A172 (cell line): ENCODE data around the gene DMD. TPM values are rescaled to one million over a fixed set of nuclear protein-coding genes. Genes with fewer than 3 reads are reported as not detected.
"Not testable (repeated sequence)": the region's sequence is repeated elsewhere in the genome, so short reads cannot be mapped to it uniquely, and the experiment has no call there.

Source experiments
- DNase-seq: peaks from one replicate; pipeline ENCODE4 v3.0.0-alpha.2; 2015; ENCODE audit warnings: low spot score
- total RNA-seq: library from RNA; depleted of rRNA; stranded (reverse); fragments of >200 nt; shearing (Covaris generic); gene quantifications from 2 replicates; pipeline ENCODE4 v1.2.3, GENCODE V29; 2014

The DMD gene
- total RNA-seq, 1 experiment from 2014 or later, result 17.6 TPM

DNA sequence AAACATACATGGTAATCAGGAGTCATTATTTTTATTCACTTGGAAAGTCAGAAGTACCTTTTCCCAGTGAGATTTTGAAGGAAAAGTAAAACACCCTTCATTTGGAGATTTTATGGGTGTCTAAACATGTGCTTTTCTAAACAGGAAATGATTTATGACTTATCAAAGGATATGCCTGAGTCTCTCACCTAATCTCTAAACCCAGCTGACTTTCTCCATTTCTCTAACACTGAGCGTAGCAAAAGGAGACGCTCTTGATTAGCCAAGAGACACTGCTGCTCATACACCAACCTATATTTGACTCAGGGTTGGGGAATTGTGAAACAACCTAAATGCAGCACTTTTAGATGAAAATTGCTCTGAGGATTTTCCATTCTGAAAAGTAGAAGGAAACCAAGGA is 1671.0 kb downstream of the DMD start:
- DNase-seq, result peak; percentile 7

DNA sequence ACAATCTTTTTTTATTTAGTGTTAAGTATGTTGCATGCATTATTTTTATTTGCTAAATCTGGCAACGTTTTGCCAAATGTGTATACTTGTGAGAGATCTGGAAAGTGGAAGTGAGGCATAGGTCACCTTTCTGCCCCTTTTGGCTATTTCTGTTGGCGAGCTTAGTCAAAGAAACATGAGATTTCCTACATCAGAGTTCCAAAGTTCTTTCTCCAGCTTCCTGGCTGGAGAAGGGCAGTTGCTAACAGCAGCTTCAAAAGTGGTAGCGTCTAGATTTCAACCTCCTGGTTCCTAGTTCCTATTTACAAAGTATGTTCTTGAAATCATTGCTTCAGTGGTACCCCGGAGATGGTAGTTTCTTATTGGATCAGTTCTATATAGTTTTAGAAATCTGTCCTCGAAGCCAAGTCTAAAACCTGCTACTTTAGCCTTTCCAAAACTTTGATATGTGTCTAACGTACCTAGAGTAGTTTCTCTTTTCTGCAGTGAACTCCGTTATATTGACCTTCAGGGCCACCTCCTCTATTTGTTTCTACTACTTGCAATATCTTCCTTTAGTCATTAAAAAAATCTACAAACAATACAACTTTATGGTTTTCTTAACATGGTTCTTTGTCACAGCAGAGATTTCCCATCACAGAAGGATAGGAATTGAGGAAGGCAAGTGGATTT is 1683.8 kb downstream of the DMD start:
- no peak for DNase-seq

DNA sequence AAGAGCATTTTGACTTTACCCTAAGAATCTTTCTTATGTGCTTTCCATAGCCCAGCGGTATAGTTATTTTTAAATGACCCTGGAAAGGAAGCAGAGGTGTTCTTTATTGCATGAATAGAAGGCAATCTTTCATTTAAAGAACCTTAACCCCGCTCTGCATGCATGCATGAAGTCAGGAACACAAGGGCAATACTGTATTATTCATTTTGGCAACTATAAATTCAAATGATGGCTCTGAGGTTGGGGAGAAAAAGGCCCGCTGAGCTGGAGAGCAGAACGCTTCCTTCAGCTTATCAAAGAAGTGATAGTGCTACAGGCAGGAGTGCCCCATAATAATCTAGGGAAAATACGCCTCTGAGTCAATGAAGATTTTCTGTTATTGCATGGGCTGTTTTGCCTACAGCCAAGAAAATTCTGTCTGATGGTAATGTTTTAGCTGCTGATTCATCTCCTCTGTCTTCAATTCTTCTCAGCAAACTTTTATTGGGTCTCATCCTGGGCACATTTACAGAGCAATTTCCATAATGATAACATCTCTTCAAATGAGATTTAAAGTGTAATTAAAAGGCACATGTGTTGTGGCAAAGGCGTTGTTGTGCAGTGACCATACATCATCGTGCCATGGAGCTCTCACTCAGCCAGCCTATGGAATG is 1687.3 kb downstream of the DMD start:
- DNase-seq, result no peak

DNA sequence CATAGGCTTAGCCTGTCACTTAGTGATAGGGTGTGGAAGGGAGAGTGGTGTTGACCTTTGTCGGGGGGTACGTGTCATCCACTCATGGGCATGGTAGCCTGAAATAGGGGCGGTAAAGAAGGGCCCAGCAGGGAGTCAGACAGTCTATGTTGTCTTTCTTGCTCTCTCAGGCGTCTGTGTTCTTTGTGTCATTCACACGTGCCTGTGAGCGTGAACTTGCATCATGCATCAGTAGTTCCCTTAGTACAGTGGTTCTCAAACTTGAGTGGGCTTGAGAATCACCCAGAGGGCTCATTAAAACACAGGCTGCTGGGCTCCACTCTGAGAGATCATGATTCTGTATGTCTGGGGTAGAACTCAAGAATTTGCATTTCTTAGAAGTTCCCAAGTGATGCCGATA is 1688.6 kb downstream of the DMD start:
- no peak for DNase-seq

DNA sequence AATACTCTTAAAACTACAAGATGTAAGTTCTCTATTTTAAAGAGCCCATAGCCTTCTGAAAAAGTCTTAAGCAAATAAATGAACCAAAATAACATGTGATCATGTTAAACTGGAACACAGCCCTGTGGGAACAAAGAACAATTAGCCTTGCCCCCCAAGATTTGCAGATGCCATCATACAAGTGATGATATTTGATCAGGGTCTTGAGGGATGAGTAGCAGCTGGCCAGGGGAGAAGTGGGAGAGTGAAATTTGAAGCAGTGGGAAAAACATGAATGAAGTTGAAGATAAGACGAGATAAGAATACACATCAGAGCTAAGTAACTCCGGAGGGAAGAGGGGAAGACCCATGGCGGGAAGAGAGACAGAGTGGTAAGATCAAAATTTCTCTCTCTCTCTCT is 1689.4 kb downstream of the DMD start:
- no peak for DNase-seq

DNA sequence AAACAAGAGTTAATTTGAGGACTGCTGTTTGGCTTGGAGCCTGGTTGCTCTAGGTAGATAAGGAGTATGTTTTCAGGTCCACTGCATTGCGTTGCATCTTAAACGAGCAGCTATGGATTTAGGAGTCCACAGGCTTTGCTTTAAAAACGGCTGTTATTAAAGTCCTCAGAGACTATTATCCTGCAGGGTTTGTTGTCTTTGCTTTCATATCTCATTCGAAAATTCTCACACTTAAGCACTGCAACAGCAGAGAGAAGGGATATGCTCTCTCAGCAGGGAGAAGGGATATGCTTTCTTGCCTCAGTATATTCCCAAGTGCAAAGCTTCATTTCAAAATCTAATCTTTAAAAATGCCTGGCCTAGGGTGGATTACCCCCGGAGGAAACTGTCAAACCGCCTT is 1694.8 kb downstream of the DMD start:
- DNase-seq, result no peak

GRCh38 chrX:31508338-31508737 is 1703.0 kb downstream of the DMD start:
- DNase-seq, result peak; percentile 23

DNA sequence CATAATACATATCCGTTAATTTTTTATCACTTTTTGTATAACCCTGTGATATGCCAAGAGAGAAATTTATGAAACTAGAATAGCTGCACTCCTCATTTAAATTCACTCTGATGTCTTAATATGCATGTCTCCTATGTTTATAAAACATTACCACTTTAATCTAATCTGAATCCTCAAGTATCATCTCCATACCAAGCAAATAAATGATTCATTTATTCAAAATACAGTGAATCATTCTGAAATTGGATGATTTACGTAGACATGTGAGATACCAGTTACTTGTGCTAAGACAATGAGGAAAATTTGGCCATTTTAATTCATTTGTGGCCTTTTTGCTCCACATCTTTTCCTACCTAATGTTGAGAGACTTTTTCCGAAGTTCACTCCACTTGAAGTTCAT is 1704.4 kb downstream of the DMD start:
- DNase-seq, result no peak

DNA sequence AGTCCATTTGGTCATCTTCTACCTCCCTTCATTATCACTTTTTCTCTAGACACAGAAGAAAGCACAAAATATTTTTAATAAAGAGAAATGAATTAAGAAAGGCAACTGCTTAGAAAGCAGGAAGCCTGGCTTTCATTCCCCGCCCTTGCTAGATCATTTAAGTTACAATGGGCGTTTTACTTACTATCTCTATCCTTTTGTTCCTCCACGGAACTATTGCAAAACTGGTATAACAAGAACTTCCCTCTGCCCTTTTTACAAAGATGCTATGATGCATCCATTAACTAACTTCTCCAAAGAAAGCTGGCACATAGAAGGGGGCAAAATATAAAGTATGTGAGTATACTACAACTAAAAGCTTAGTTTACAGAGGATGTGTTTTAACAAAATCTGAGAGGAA is 1705.0 kb downstream of the DMD start:
- DNase-seq, result no peak

DNA sequence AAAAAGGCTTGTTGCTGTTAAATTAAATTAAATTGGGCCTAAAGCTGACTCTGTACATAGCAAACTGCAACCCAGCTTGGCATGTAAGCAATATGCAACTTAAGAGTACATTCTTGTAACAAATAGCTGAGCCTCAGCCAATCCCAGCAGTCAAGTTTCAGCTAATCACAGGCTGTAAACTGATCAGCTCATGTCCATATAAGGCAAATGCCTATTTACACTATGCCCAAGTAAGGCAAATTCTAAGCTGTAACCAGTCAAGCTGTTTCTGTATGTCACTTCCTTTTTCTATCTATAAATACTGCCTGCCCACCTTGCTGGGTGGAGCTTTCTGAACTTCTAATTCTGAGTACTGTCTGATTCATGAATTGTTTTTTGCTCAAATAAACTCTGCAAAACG is 1710.4 kb downstream of the DMD start:
- peak; percentile 80 for DNase-seq

- DNase-seq, result peak; percentile 92
Measured at GRCh38 chrX:31499109-31499508, 1712.2 kb downstream of the DMD start.

DNA sequence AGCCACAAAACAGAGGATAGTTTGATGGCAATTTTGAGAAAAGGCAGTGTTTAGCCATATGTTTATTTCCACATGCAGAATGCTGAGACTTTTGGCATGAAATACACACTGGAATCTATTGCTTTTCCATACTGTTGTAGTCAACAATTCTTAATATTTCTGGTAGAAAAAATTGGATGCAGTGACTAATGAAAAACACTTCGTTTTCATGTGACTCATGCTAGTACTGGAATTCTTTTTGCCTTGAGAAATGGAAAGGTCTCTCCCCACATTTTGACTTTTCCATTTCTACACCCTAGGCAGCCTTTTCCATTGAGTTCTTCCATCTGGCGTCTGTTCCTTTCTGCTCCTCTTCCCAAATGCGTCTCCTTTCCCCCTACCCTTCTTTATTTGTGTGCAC is 1714.3 kb downstream of the DMD start:
- peak; percentile 28 for DNase-seq

DNA sequence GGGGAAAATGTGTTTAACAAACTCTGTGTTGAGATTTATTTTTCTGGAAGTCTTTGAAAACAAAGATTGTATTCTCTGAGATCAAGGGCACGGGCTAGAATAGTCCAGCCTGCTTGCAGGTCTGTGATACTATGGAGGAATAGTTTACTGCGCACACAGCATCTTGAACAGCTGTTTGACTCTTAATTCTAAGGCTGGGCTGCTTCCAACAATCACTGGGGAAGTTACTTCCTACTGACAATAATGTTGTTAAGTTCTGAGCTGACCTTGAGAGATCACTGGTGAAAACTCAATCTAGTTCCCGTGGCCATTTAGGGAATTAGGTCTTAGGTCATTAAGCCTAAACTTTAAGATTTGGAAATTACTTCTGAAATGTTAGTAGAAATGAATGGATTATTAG is 1723.4 kb downstream of the DMD start:
- DNase-seq, result no peak

DNA sequence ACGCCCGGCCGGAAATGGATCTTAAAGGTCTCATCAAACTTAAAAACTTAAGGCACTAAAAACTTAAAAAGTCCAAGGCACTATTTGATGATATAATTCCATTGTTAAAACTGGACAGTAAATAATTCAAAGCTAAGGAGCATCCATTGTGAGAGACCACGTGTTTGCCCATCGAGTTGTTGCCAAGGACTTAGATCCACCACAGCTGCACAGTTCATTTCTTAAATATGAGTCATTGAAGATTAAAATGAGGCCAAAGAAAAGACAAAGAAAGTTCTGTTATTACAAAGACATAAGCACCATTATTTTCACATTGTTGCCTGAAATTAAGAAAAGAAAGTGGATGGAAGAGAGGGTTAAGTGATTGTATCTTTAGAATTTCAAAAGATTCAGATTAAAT is 1728.0 kb downstream of the DMD start:
- DNase-seq, result peak; percentile 81

GRCh38 chrX:31480696-31481095 is 1730.7 kb downstream of the DMD start:
- no peak for DNase-seq

- no peak for DNase-seq
Measured at GRCh38 chrX:31471229-31471628, 1740.1 kb downstream of the DMD start.

DNA sequence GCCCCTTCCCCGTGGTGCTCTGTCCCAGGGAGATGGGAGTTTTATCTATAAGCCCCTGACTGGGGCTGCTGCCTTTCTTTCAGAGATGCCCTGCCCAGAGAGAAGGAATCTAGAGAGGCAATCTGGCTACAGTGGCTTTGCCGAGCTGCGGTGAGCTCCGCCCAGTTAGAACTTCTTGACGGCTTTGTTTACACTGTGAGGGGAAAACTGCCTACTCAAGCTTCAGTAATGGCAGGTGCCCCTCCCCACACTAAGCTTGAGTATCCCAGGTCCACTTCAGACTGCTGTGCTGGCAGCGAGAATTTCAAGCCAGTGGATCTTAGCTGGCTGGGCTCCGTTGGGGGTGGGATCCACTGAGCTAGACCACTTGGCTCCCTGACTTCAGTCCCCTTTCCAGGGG is 1740.6 kb downstream of the DMD start:
- DNase-seq, result not testable (repeated sequence)

DNA sequence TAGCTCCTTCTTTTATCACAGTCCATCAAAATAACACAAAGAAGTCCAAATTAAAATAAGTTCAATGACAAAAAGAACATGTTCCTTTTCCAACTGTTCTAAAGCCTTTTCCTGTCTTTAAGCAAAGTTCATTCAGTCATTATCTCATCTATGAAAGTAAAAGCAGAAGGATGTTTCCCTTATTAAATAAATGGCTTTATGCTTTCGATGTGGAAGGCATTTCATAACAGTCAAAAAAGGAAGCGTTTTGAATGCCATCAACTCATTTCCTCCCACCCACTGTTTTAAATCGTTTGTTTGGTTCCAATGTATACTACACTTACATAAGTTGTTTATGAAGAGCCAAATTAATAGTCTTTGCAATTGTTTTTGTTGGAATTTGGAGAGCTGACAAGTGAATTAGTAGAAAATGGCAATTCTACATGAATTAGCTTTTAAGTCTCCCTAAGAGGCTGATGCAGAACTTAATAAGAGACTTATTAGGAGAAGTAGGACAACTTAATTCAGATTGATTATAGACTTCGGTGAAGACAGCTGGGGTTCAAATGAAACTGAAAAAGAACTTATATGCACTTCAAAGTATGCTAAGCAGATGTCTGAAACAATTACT is 1746.9 kb downstream of the DMD start:
- no peak for DNase-seq

- DNase-seq, result no peak
Measured at GRCh38 chrX:31461266-31461665, 1750.1 kb downstream of the DMD start.

- DNase-seq, result peak; percentile 6
Measured at GRCh38 chrX:31459361-31459760, 1752.0 kb downstream of the DMD start.

DNA sequence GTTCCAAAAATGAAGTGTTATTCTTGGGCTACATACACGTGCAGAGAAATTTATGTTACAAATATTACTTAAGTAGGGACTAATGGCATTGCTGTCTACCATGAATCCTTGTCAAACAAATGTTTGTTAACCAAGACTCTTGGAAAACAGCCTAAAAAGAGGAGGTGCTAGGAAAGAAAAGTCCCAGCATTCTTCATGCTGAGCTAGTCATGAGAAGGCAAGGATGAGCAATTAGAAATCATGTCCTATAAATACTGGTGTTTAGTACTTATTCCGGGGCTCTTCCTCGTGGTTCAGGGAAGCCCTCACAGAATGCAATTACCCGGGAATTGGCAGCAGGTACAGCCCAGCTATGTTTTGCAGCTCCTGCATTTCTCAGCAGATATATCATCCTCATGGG is 1761.4 kb downstream of the DMD start:
- peak; percentile 31 for DNase-seq

DNA sequence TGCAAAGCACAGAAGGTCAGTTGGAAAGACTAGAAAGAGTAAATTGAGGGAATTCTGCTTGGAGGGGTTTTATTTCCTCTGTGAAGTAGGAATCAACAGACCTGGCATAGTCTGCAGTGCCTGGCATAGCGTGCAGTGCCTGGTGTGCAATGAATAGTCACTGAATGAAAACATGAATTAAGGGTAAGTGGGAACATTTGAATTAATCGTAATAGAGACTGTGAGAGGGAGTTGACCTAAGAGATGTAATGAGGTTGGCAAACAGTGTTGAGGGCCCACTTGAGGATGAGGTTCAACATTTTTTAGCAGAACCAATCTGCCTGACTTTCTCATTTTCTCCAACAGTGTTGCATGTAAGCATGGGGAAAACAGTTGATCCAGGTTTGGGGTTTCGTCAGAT is 1762.3 kb downstream of the DMD start:
- DNase-seq, result no peak

- no peak for DNase-seq
Measured at GRCh38 chrX:31445542-31445941, 1765.8 kb downstream of the DMD start.
